ENCODE data around the gene MAPKAPK5.
"Not testable (repeated sequence)": the region's sequence is repeated elsewhere in the genome, so short reads cannot be mapped to it uniquely, and the experiment has no call there.

The MAPKAPK5 gene

DNA sequence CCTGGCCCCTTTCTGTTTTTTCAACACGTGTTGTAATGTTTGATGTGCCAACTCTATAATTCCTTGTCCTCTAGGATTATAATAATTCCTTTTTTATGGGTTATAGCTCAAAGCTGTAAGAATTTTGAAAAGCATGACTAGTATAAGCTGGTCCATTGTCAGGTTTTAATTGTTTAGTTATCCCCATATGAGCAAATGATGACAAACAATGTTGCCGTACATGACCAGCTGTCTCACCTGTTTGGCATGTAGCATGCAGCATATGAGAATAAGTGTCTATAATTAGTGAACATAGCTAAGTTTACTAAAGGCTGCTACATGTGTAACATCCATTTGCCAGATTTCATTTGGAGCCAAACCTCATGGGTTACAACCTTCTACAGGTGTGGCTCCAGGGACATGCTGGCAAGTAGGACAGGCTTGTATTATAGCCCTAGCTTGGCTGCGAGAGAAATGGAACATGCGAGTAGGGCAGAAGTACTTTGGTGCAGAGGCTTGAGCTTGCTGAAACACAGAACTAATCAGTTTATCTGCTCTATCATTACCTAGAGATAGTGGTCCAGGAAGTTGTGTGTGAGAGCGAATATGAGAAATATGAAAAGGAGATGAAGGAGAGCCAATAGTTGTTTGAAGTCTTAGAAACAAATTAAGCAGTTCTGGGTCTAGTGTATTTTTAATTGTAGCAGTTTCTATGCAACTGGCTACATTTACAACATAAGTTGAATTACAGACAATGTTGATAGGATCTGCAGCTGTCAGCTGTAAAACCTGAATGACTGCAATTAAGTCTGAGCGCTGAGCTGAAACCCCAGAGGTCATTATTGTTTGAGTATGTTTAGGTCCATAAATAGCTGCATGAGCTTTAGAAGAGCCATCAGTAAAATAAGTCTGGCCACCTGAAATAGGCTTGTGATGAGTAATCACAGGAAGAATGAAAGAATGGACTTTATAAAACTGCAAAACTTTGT, 22.6 kb upstream of the MAPKAPK5 start:
- ATAC-seq (ENCODE audit: low read depth) (no peak), DNase-seq (ENCODE audit: low spot score in 2 of 2) (no peak)
- Mint-ChIP-seq H3K36me3 (peaks cover 1% of the 10 kb centered on the region), H3K9me3 (peaks cover 4% of the 10 kb centered on the region), H3K27ac (no peak overlapping the region), H3K4me1 (no peaks in the 10 kb centered on the region), H3K27me3 (peaks cover 4% of the 10 kb centered on the region), H3K4me3 (no peak overlapping the region)

DNA sequence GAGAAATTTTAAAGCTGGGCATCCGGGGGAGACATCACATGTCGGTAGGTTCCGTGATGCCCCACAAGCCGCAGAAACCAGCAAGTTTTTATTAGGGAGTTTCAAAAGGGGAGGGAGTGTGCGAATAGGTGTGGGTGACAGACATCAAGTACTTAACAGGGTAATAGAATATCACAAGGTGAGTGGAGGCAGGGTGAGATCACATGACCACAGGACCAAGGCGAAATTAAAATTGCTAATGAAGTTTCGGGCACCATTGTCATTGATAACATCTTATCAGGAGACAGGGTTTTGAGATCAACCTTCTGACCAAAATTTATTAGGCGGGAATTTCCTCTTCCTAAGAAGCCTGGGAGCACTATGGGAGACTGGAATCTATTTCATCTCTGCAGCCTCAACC, 21.2 kb upstream of the MAPKAPK5 start:
- not testable (repeated sequence) for H3K36me3 Mint-ChIP-seq; ATAC-seq (ENCODE audit: low read depth); H3K4me1 Mint-ChIP-seq; DNase-seq (ENCODE audit: low spot score in 2 of 2); H3K4me3 Mint-ChIP-seq; H3K9me3 Mint-ChIP-seq; H3K27ac Mint-ChIP-seq; H3K27me3 Mint-ChIP-seq

DNA sequence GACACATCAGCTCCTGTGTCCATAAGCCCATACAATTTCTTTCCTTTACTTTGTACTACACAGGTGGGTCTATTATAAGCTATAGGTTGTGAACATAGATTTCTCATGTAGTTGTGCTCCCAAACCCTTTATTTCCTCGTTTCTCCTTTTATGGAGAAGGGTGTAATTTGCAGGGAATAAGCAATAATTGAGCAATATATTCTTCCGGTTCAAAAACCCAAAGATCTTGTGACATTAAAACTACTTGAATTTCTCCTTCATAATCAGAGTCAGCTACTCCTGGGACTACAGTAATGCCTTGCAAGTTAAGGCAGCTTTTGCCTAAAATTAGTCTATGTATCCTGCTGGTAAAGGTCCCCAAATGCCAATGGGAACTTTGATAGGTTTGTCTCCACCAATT, 19.1 kb upstream of the MAPKAPK5 start:
- Mint-ChIP-seq H3K36me3 (peaks cover 1% of the 10 kb centered on the region), H3K4me3 (no peak overlapping the region), H3K27ac (no peak overlapping the region), H3K4me1 (no peaks in the 10 kb centered on the region), H3K9me3 (peaks cover 2% of the 10 kb centered on the region), H3K27me3 (peaks cover 6% of the 10 kb centered on the region)
- DNase-seq (ENCODE audit: low spot score in 2 of 2) (no peak), ATAC-seq (ENCODE audit: low read depth) (no peak)

DNA sequence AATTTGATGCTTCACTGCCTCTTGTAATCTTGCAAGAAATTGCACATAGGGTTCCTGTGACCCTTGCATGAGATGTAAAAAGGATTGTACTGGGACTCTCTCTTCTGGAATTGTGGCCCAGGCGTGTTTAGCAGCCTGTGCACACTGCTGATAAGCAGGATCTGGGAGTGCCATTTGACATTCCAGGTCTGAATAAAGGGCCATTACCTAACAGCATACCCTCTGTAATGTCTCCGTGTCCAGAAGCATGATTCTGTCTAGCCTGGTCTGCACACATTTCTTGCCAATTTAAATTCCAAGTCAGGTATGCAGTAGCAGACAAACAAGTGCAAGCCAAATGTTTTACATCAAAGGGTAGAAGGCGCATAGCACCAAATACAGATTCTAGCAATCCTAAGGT, 18.1 kb upstream of the MAPKAPK5 start:
- no peak for ATAC-seq (ENCODE audit: low read depth)
- Mint-ChIP-seq H3K36me3 (peaks cover 1% of the 10 kb centered on the region), H3K9me3 (peaks cover 2% of the 10 kb centered on the region), H3K27me3 (peaks cover 6% of the 10 kb centered on the region), H3K27ac (no peak overlapping the region), H3K4me3 (no peak overlapping the region), H3K4me1 (no peaks in the 10 kb centered on the region)
- DNase-seq (ENCODE audit: low spot score in 2 of 2), result no peak

DNA sequence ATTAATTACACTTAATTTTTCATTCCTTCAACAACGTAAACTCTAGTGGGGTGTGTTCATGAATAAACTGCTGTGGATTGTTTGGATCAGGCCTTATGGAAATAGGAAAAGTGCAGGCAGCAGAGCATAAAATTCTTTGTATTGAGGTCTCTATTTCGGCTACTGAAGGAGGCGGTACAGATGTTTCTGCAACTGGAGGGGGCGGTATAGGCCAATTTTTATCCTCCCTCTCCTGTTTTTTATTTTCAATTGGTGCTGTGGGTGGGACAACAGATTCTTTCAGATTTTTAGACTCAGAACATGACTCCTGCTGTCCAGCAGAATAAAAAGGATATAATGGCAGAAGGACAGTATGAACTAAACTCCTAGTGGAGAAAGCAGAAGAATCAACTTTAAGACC, 17.7 kb upstream of the MAPKAPK5 start:
- H3K36me3 Mint-ChIP-seq; ATAC-seq (ENCODE audit: low read depth); H3K27ac Mint-ChIP-seq; H3K4me1 Mint-ChIP-seq; DNase-seq (ENCODE audit: low spot score in 2 of 2); H3K27me3 Mint-ChIP-seq; H3K4me3 Mint-ChIP-seq; H3K9me3 Mint-ChIP-seq: not testable (repeated sequence)

DNA sequence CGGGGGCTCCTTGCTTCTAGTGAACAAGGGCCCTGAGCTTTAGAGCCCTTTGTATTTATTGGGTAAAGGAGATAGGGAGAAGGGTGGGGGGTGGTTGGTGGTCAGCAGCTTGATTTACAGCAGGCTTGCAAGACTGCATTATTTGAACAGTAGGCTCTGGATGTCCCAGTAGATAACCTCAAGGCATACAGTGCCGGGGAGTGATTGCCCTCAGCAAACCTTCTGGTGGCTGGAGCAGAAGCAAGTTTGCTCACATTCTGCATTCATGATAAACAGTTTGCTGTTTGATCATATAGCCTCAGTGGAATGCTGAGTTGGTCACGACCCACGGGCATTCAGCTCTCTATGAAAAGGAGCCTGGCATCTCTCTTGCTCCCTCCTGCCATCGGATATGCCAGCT, 16.5 kb upstream of the MAPKAPK5 start:
- Mint-ChIP-seq H3K36me3 (no peaks in the 10 kb centered on the region), H3K4me1 (no peaks in the 10 kb centered on the region), H3K27me3 (peaks cover 2% of the 10 kb centered on the region), H3K9me3 (peaks cover 2% of the 10 kb centered on the region), H3K27ac (no peak overlapping the region), H3K4me3 (no peak overlapping the region)
- no peak for DNase-seq (ENCODE audit: low spot score in 2 of 2)
- no peak for ATAC-seq (ENCODE audit: low read depth)

DNA sequence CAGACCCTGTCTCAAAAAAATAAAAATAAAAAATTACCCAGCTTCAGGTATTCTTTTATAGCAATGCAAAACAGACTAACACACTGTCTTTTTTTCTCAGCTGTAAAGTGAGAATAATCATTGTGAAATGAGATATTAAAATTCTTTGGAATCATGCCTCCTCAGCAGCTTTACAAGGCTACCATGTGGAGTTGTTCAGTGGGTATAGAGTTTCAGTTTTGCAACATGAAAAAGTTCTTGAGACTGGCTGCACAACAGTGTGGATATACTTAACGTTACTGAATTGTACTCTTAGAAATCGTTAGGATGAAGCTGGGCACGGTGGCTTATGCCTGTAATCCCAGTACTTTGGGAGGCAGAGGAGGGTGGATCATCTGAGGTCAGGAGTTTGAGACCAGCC, 15.7 kb upstream of the MAPKAPK5 start:
- H3K27ac Mint-ChIP-seq, result no peak overlapping the region
- DNase-seq (ENCODE audit: low spot score in 2 of 2) (no peak), ATAC-seq (ENCODE audit: low read depth) (no peak)
- no peak overlapping the region for H3K4me3 Mint-ChIP-seq
- no peaks in the 10 kb centered on the region for H3K36me3 Mint-ChIP-seq
- H3K9me3 Mint-ChIP-seq, result peaks cover 1% of the 10 kb centered on the region
- H3K4me1 Mint-ChIP-seq, result no peaks in the 10 kb centered on the region
- peaks cover 2% of the 10 kb centered on the region for H3K27me3 Mint-ChIP-seq

DNA sequence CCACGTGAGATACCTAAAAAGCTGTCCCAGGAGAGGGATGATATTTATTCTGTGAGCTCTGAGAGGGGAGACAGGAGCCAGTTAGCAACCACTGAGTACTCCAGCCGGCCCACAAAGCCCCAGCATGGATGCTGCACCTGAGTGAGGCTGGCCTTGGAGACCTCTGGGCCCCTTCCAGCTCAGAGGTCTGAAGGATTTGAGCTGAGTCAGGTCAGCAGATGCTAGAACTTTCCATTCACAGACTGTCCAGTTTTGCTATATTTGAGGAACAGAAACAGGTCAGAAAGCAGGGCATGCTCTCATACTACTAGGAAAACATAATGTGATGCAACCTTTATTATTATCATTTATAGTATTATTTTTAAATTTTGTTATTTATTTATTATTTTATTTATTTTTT, 15.0 kb upstream of the MAPKAPK5 start:
- no peak overlapping the region for H3K4me3 Mint-ChIP-seq
- no peaks in the 10 kb centered on the region for H3K36me3 Mint-ChIP-seq
- DNase-seq (ENCODE audit: low spot score in 2 of 2) (no peak), ATAC-seq (ENCODE audit: low read depth) (no peak)
- H3K27me3 Mint-ChIP-seq, result peaks cover 2% of the 10 kb centered on the region
- H3K9me3 Mint-ChIP-seq, result no peaks in the 10 kb centered on the region
- no peak overlapping the region for H3K27ac Mint-ChIP-seq
- H3K4me1 Mint-ChIP-seq, result no peaks in the 10 kb centered on the region

DNA sequence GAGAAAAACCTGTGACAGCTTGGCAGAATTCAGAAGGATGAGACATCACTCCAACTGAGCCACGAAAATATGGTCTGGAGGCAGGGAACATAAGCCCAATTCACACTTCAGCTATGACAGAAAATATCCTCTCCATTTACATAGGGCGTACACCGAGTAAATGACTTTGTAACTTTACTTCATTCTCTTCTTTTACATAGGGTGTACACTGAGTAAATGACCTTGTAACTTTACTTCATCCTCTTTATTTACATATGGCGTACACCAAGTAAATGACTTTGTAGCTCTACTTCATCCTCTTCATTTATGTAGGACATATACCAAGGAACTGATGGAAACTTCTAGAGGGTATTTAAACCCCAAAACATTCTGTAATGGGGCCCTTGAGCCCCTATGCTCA, 14.1 kb upstream of the MAPKAPK5 start:
- Mint-ChIP-seq H3K27ac (no peak overlapping the region), H3K9me3 (no peaks in the 10 kb centered on the region), H3K36me3 (no peaks in the 10 kb centered on the region), H3K4me3 (no peak overlapping the region), H3K4me1 (no peaks in the 10 kb centered on the region), H3K27me3 (peaks cover 2% of the 10 kb centered on the region)
- DNase-seq (ENCODE audit: low spot score in 2 of 2) (no peak), ATAC-seq (ENCODE audit: low read depth) (no peak)

DNA sequence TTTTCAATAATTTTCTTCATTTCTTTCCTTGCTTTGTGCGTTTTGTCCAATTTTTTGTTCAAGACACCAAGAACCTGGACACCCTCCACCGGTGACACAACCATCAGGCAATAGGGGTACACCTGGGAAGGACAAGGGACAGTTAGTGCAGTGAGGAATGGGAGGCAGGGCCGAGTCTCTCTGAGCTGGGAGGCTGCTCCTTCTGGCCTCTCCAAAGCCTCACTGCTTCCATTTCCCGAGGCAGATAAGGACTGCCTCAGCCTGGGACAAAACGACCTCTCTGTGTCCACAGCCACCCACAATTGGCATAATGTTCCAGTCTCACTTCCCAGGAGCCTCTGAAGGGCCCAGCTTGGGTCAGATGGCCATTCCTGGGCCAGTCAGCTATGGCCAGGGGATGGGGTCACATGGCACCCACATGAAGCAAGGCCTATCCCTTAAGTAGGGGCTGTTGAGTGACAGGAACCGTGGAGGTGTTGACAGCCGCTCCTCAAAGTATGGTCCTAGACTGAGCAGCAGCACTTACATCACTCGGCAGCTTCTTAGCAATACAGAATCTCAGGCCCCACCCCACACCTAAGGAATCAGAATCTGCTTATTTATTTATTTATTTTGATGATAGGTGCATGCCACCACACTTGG, 13.6 kb upstream of the MAPKAPK5 start:
- no peak overlapping the region for H3K27ac Mint-ChIP-seq
- H3K4me3 Mint-ChIP-seq, result no peak overlapping the region
- no peaks in the 10 kb centered on the region for H3K36me3 Mint-ChIP-seq
- H3K4me1 Mint-ChIP-seq, result no peaks in the 10 kb centered on the region
- no peak for DNase-seq (ENCODE audit: low spot score in 2 of 2)
- H3K9me3 Mint-ChIP-seq, result no peaks in the 10 kb centered on the region
- no peak for ATAC-seq (ENCODE audit: low read depth)
- peaks cover 2% of the 10 kb centered on the region for H3K27me3 Mint-ChIP-seq

DNA sequence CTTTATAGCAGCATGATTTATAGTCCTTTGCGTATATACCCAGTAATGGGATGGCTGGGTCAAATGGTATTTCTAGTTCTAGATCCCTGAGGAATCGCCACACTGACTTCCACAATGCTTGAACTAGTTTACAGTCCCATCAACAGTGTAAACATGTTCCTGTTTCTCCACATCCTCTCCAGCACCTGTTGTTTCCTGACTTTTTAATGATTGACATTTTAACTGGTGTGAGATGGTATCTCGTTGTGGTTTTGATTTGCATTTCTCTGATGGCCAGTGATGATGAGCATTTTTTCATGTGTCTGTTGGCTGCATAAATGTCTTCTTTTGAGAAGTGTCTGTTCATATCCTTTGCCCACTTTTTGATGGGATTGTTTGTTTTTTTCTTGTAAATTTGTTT, 12.4 kb upstream of the MAPKAPK5 start:
- not testable (repeated sequence) for H3K27me3 Mint-ChIP-seq; H3K4me3 Mint-ChIP-seq; H3K4me1 Mint-ChIP-seq; DNase-seq (ENCODE audit: low spot score in 2 of 2); ATAC-seq (ENCODE audit: low read depth); H3K36me3 Mint-ChIP-seq; H3K27ac Mint-ChIP-seq; H3K9me3 Mint-ChIP-seq

DNA sequence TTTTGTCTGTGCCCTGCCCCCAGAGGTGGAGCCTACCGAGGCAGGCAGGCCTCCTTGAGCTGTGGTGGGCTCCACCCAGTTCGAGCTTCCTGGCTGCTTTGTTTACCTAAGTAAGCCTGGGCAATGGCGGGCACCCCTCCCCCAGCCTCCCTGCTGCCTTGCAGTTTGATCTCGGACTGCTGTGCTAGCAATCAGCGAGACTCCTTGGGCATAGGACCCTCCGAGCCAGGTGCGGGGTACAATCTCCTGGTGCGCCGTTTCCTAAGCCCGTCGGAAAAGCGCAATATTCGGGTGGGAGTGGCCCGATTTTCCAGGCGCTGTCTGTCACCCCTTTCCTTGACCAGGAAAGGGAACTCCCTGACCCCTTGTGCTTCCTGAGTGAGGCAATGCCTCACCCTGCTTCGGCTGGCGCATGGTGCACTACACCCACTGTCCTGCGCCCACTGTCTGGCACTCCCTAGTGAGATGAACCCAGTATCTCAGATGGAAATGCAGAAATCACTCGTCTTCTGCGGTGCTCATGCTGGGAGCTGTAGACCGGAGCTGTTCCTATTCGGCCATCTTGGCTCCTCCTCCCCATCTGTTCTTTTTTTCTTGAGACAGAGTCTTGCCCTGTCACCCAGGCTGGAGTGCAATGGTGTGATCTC, 7.2 kb upstream of the MAPKAPK5 start:
- DNase-seq (ENCODE audit: low spot score in 2 of 2); H3K27me3 Mint-ChIP-seq; H3K4me1 Mint-ChIP-seq; H3K27ac Mint-ChIP-seq; H3K9me3 Mint-ChIP-seq; ATAC-seq (ENCODE audit: low read depth); H3K4me3 Mint-ChIP-seq: not testable (repeated sequence)
- H3K36me3 Mint-ChIP-seq, result peaks cover 11% of the 10 kb centered on the region

DNA sequence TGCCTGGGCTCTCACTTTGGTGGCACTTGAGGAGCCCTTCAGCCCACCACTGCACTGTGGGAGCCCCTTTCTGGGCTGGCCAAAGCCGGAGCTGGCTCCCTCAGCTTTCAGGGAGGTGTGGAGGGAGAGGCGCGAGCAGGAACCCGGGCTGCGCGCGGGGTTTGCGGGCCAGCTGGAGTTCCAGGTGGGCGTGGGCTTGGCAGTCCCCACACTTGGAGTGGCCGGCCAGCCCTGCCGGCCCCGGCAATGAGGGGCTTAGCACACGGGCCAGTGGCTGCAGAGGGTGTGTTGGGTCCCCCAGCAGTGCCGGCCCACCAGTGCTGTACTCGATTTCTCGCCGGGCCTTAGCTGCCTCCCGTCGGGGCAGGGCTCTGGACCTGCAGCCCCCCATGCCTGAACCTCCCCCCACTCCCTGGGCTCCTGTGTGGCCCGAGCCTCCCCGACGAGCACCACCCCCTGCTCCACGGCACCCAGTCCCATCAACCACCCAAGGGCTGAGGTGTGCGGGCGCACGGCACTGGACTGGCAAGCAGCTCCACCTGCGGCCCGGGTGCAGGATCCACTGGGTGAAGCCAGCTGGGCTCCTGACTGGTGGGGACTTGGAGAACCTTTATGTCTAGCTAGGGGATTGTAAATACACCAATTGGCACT, 6.4 kb upstream of the MAPKAPK5 start:
- not testable (repeated sequence) for H3K27me3 Mint-ChIP-seq; ATAC-seq (ENCODE audit: low read depth); H3K9me3 Mint-ChIP-seq; H3K27ac Mint-ChIP-seq; H3K4me3 Mint-ChIP-seq; DNase-seq (ENCODE audit: low spot score in 2 of 2)
- peaks cover 15% of the 10 kb centered on the region for H3K36me3 Mint-ChIP-seq
- peaks cover 11% of the 10 kb centered on the region for H3K4me1 Mint-ChIP-seq

DNA sequence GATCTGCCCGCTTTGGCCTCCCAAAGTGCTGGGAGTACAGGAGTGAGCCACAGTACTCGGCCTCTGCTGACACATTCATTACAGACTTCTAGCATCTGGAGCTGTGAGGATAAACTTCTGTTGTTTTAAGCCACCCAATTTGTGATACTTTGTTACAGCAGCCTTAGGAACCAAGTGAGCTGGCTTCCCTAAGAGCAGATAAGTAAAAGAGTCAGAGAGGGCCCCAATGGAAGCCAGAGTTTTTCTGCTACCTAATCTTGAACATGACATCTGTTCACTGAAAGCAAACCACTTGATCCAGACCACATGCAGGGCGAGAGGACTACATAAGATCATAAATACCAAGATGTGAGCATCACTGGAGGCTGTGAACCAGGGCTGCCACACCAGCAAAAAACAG, 3.7 kb upstream of the MAPKAPK5 start:
- H3K27ac Mint-ChIP-seq, result no peak overlapping the region
- no peak overlapping the region for H3K4me3 Mint-ChIP-seq
- peaks cover 2% of the 10 kb centered on the region for H3K9me3 Mint-ChIP-seq
- peaks cover 4% of the 10 kb centered on the region for H3K27me3 Mint-ChIP-seq
- peaks cover 17% of the 10 kb centered on the region for H3K36me3 Mint-ChIP-seq
- peaks cover 24% of the 10 kb centered on the region for H3K4me1 Mint-ChIP-seq
- no peak for DNase-seq (ENCODE audit: low spot score in 2 of 2)
- no peak for ATAC-seq (ENCODE audit: low read depth)

Measured in memory B cell (primary cell).